ENCODE measurements around the gene THAP4. TPM values are rescaled to one million over a fixed set of nuclear protein-coding genes. Genes with fewer than 3 reads are reported as not detected.

Gene THAP4
- total RNA-seq, 2 donors from 2014 or later, result 76.8 to 94.7 TPM

GRCh38 chr2:241653210-241653750 is 16.3 kb upstream of the THAP4 start:
- H3K36me3 ChIP-seq, result peaks cover 60% of the 10 kb centered on the region
- H3K9me3 ChIP-seq, result no peaks in the 10 kb centered on the region
- no peak overlapping the region for H3K4me3 ChIP-seq
- TF ChIP-seq, protein P1, sequence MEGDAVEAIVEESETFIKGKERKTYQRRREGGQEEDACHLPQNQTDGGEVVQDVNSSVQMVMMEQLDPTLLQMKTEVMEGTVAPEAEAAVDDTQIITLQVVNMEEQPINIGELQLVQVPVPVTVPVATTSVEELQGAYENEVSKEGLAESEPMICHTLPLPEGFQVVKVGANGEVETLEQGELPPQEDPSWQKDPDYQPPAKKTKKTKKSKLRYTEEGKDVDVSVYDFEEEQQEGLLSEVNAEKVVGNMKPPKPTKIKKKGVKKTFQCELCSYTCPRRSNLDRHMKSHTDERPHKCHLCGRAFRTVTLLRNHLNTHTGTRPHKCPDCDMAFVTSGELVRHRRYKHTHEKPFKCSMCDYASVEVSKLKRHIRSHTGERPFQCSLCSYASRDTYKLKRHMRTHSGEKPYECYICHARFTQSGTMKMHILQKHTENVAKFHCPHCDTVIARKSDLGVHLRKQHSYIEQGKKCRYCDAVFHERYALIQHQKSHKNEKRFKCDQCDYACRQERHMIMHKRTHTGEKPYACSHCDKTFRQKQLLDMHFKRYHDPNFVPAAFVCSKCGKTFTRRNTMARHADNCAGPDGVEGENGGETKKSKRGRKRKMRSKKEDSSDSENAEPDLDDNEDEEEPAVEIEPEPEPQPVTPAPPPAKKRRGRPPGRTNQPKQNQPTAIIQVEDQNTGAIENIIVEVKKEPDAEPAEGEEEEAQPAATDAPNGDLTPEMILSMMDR (IDR thresholded peaks at IDR 0.05), result no peak
- no peaks in the 10 kb centered on the region for H3K27me3 ChIP-seq
- H3K27ac ChIP-seq, result no peak overlapping the region
- peaks cover 0 to 27% of the 10 kb centered on the region in 2 donors for H3K4me1 ChIP-seq
- no peak for DNase-seq (ENCODE audit: low spot score)

GRCh38 chr2:241652722-241653121 is 15.8 kb upstream of the THAP4 start:
- no peaks in the 10 kb centered on the region for H3K9me3 ChIP-seq
- H3K36me3 ChIP-seq, result peaks cover 54% of the 10 kb centered on the region
- no peak overlapping the region for H3K27ac ChIP-seq
- H3K27me3 ChIP-seq, result no peaks in the 10 kb centered on the region
- no peak overlapping the region for H3K4me3 ChIP-seq
- DNase-seq (ENCODE audit: low spot score), result no peak
- TF ChIP-seq, protein P1 (IDR thresholded peaks at IDR 0.05), result no peak
- H3K4me1 ChIP-seq, result peaks cover 0 to 31% of the 10 kb centered on the region in 2 donors

DNA sequence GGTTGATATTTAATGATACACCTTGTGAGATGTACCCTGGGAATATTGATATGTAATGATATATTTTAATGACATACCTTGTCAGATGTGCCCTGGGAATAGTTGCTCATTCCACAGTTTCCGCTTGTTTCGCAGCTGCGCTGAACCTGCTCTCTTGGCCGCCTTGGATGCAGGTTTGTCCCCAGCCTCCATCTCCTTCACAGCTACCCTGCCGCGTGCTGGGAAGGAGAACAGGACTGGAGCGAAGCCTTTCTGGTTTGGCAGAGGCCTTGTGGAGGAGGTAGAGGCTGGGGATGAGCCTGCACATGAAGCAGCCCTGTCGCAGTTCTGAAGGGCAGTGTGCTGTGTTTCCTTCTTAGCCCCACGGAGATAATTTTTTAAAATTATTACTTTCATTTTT is 15.2 kb upstream of the THAP4 start:
- TF ChIP-seq, protein P1 (IDR thresholded peaks at IDR 0.05), result no peak
- Histone ChIP-seq H3K27me3 (no peaks in the 10 kb centered on the region), H3K9me3 (no peaks in the 10 kb centered on the region), H3K36me3 (peaks cover 52% of the 10 kb centered on the region), H3K27ac (no peak overlapping the region), H3K4me1 (peaks cover under 1 to 35% of the 10 kb centered on the region in 2 donors), H3K4me3 (no peak overlapping the region)
- DNase-seq (ENCODE audit: low spot score), result no peak

- no peaks in the 10 kb centered on the region for H3K27me3 ChIP-seq
- no peaks in the 10 kb centered on the region for H3K9me3 ChIP-seq
- no peak overlapping the region for H3K27ac ChIP-seq
- peaks cover 4 to 38% of the 10 kb centered on the region in 2 donors for H3K4me1 ChIP-seq
- H3K4me3 ChIP-seq, result no peak overlapping the region
- H3K36me3 ChIP-seq, result peaks cover 34% of the 10 kb centered on the region
- TF ChIP-seq, protein P1 (IDR thresholded peaks at IDR 0.05), result no peak
- DNase-seq (ENCODE audit: low spot score), result no peak
These were observed 13.0 kb upstream of the THAP4 start for GRCh38 chr2:241649927-241650326.

- H3K27ac ChIP-seq, result no peak overlapping the region
- H3K9me3 ChIP-seq, result no peaks in the 10 kb centered on the region
- H3K27me3 ChIP-seq, result no peaks in the 10 kb centered on the region
- H3K4me3 ChIP-seq, result no peak overlapping the region
- no peak for DNase-seq (ENCODE audit: low spot score)
- TF ChIP-seq, protein P1 (IDR thresholded peaks at IDR 0.05), result no peak
- H3K36me3 ChIP-seq, result peaks cover 28% of the 10 kb centered on the region
- peaks cover 4 to 38% of the 10 kb centered on the region in 2 donors for H3K4me1 ChIP-seq
These were observed 12.4 kb upstream of the THAP4 start for GRCh38 chr2:241649404-241649803.

- Histone ChIP-seq H3K4me3 (no peak overlapping the region), H3K9me3 (no peaks in the 10 kb centered on the region), H3K36me3 (peaks cover 25% of the 10 kb centered on the region), H3K4me1 (peaks cover 4 to 38% of the 10 kb centered on the region in 2 donors), H3K27ac (no peak overlapping the region), H3K27me3 (no peaks in the 10 kb centered on the region)
- TF ChIP-seq, protein P1 (IDR thresholded peaks at IDR 0.05), result no peak
- DNase-seq (ENCODE audit: low spot score), result no peak
These were observed 11.5 kb upstream of the THAP4 start for GRCh38 chr2:241648453-241648852.
